OCI-LY3 (cell line): ENCODE results near the gene SGCA.

ENCODE experiments used
- CTCF ChIP-seq: fragments of 200-600, 300-600 bp; sonication (generic); IDR thresholded peaks from 2 replicates; pipeline ENCODE4 v1.5.1; 2014; ENCODE audit warnings: antibody characterized with exemption, low read length, low read depth
- EZH2phosphoT487 ChIP-seq: fragments of 200-600 bp; shearing (Covaris generic); IDR thresholded peaks from 2 replicates; pipeline ENCODE4 v1.6.1; 2018; ENCODE audit warnings: antibody characterized with exemption, mixed run types, low read depth

GRCh38 chr17:50188531-50188920, 22.7 kb downstream of the SGCA start:
- TF ChIP-seq CTCF = no peak
- TF ChIP-seq EZH2phosphoT487 = no peak
